ENCODE results near the gene SERPINI1.

The SERPINI1 gene

DNA sequence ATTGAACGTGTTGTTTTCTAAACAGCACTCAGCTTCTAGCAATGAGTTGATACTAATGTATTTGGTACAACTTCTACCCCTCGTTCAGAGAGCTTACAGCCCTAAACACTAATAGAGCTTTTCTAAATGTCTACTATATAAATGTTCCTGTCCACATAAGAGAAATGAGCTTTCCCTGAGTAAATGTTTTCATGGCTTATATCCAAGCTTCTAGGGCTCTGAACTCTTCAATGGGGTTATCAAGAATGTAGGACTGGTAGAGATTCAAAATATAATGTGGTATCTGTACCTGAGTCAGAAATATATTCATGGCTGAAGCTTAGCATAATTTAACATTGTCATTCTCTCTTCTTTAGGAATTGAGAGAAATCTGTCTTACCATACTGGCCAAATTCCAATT, 73.4 kb downstream of the SERPINI1 start:
- no CpG with 5 or more reads among the region's 2 CpGs for WGBS (ENCODE audit: extremely low coverage, insufficient coverage, insufficient read length)
- Histone ChIP-seq H3K79me2 (ENCODE audit: control insufficient read depth, insufficient read depth, low read length, poor library complexity) (no peaks in the 10 kb centered on the region), H3K4me2 (ENCODE audit: low read length) (no peak overlapping the region), H2BK12ac (ENCODE audit: low read length) (no peak overlapping the region), H3K36me3 (ENCODE audit: control insufficient read depth in 1 of 2, insufficient read depth in 2 of 2, low read length in 2 of 2) (no peaks in the 10 kb centered on the region), H4K8ac (ENCODE audit: low read depth, low read length) (no peak overlapping the region), H3K18ac (ENCODE audit: low read length) (no peak overlapping the region), H3K4ac (ENCODE audit: low read depth, low read length) (no peak overlapping the region), H3K79me1 (ENCODE audit: low read length) (no peaks in the 10 kb centered on the region), H3K9ac (ENCODE audit: low read length) (no peak overlapping the region), H3K4me3 (ENCODE audit: low read depth, low read length) (no peak overlapping the region), H3K27me3 (ENCODE audit: insufficient read depth, low read length) (no peaks in the 10 kb centered on the region), H3K23ac (ENCODE audit: low read length) (no peak overlapping the region), H3K9me3 (ENCODE audit: insufficient read depth, low read depth, low read length) (no peaks in the 10 kb centered on the region), H2AFZ (ENCODE audit: insufficient read depth, low read length, poor library complexity) (no peak overlapping the region), H4K12ac (ENCODE audit: low read depth, low read length) (no peak overlapping the region), H2BK5ac (ENCODE audit: low read depth, low read length, poor library complexity) (no peak overlapping the region), H3K4me1 (ENCODE audit: control insufficient read depth in 1 of 2, insufficient read depth in 2 of 2, low read length in 2 of 2) (peaks cover 0 to 2% of the 10 kb centered on the region in 2 experiments), H2AK5ac (ENCODE audit: low read length) (no peak overlapping the region), H4K91ac (ENCODE audit: low read depth, low read length) (no peak overlapping the region), H3K27ac (ENCODE audit: low read depth, low read length) (no peak overlapping the region), H2BK120ac (ENCODE audit: insufficient read depth, low read length, poor library complexity) (no peak overlapping the region), H3K14ac (ENCODE audit: low read length) (no peak overlapping the region)
- DNase-seq: no peak

DNA sequence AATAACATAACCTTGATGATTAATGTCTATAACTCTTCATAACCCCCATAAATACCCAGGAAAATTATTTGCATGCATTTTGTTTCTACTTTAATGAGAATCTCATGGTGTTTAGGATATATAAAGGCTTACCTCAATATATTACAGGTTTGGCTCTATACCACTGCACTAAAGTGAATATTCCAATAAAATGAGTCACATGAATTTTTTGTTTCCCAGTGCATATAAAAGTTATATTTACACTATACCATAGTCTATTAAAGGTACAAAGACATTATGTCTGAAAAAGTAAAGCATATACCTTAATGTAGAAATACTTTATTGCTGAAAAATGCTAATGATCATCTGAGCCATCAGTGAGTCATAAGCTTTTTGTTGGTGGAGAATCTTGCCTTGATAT, 74.7 kb downstream of the SERPINI1 start:
- no peak overlapping the region for H3K4ac ChIP-seq (ENCODE audit: low read depth, low read length)
- H4K91ac ChIP-seq (ENCODE audit: low read depth, low read length): no peak overlapping the region
- H3K79me2 ChIP-seq (ENCODE audit: control insufficient read depth, insufficient read depth, low read length, poor library complexity): no peaks in the 10 kb centered on the region
- no peak for DNase-seq
- no peak overlapping the region for H4K8ac ChIP-seq (ENCODE audit: low read depth, low read length)
- no peak overlapping the region for H3K4me3 ChIP-seq (ENCODE audit: low read depth, low read length)
- H3K4me1 ChIP-seq (ENCODE audit: control insufficient read depth in 1 of 2, insufficient read depth in 2 of 2, low read length in 2 of 2): peaks cover 0 to 2% of the 10 kb centered on the region in 2 experiments
- no peak overlapping the region for H2BK12ac ChIP-seq (ENCODE audit: low read length)
- no peaks in the 10 kb centered on the region for H3K9me3 ChIP-seq (ENCODE audit: insufficient read depth, low read depth, low read length)
- H3K14ac ChIP-seq (ENCODE audit: low read length): no peak overlapping the region
- no peak overlapping the region for H3K18ac ChIP-seq (ENCODE audit: low read length)
- no peak overlapping the region for H2AFZ ChIP-seq (ENCODE audit: insufficient read depth, low read length, poor library complexity)
- H3K9ac ChIP-seq (ENCODE audit: low read length): no peak overlapping the region
- H3K27ac ChIP-seq (ENCODE audit: low read depth, low read length): no peak overlapping the region
- no peak overlapping the region for H3K23ac ChIP-seq (ENCODE audit: low read length)
- no peak overlapping the region for H2BK5ac ChIP-seq (ENCODE audit: low read depth, low read length, poor library complexity)
- H4K12ac ChIP-seq (ENCODE audit: low read depth, low read length): no peak overlapping the region
- no peaks in the 10 kb centered on the region for H3K36me3 ChIP-seq (ENCODE audit: control insufficient read depth in 1 of 2, insufficient read depth in 2 of 2, low read length in 2 of 2)
- H2BK120ac ChIP-seq (ENCODE audit: insufficient read depth, low read length, poor library complexity): no peak overlapping the region
- H3K4me2 ChIP-seq (ENCODE audit: low read length): no peak overlapping the region
- no peaks in the 10 kb centered on the region for H3K79me1 ChIP-seq (ENCODE audit: low read length)
- H2AK5ac ChIP-seq (ENCODE audit: low read length): no peak overlapping the region
- H3K27me3 ChIP-seq (ENCODE audit: insufficient read depth, low read length): no peaks in the 10 kb centered on the region

DNA sequence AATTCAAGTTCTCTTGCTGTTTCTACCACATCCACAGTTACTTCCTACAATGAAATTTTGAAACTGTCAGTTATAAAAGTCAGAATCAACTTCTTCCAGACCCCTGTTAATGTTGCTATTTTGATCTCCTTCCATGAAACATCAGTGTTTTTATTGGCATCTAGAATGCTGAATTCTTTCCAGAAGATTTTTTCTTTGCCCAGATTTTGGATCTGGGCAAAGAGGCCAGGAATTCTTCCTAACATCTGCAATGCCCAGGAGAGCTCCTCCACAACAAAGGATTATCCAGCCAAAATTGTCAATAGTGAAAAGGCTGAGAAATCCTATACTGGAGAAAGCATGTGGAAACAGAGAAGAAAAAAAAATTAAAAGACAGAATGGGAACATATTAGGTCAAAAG, 75.5 kb downstream of the SERPINI1 start:
- H3K27me3 ChIP-seq (ENCODE audit: insufficient read depth, low read length): no peaks in the 10 kb centered on the region

DNA sequence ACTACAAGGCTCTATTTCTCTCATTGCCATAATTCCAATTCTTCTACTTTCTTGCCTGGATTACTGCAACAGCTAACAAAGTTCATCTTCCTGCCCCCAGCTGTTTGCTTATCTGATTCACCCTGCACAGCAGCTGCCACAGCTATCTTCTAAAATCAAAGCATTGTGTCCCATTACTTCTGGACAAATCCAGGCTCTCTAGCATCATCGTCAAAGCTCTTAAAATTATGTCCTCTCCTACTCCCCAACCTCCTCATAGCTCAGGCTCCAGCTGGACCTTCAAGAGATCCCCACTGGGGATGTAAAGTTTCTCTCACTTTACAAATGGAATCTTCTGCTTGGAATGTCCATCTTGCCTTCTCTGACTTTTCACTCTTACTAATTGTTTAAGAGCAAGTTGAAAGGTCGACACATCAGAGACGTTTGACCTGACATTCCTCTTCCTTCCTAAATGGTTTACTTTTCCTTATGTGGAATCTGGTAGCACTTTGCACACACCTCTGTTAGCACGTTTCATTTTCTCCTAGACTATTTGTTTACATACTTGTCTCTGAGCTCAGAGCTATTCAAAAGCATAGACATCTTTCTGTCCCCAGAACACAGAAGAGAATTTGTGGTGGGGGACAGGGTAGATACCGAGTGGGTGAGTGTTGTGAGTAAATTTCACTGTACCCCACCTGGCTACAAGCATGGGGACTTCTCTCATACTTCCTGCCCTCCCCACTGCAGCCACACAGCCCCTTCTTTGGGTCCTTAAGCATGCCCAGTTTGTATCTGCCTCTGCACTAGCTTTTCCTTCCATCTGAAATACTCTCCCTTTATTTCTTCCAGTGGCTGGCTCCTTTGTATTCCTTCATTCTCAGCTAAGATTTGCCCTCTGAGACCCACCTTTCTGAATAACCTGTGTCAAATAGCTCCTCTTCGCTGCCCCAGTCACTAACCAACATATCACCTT, 77.9 kb downstream of the SERPINI1 start:
- Histone ChIP-seq H3K23ac (ENCODE audit: low read length) (no peak overlapping the region), H3K27me3 (ENCODE audit: insufficient read depth, low read length) (no peaks in the 10 kb centered on the region), H2AFZ (ENCODE audit: insufficient read depth, low read length, poor library complexity) (no peak overlapping the region), H3K27ac (ENCODE audit: low read depth, low read length) (no peak overlapping the region), H3K36me3 (ENCODE audit: control insufficient read depth in 1 of 2, insufficient read depth in 2 of 2, low read length in 2 of 2) (no peaks in the 10 kb centered on the region), H2BK5ac (ENCODE audit: low read depth, low read length, poor library complexity) (no peak overlapping the region), H2AK5ac (ENCODE audit: low read length) (no peak overlapping the region), H2BK120ac (ENCODE audit: insufficient read depth, low read length, poor library complexity) (no peak overlapping the region), H3K18ac (ENCODE audit: low read length) (no peak overlapping the region), H2BK12ac (ENCODE audit: low read length) (no peak overlapping the region), H3K4me3 (ENCODE audit: low read depth, low read length) (no peak overlapping the region), H3K4me1 (ENCODE audit: control insufficient read depth in 1 of 2, insufficient read depth in 2 of 2, low read length in 2 of 2) (peaks cover 0 to 2% of the 10 kb centered on the region in 2 experiments), H3K14ac (ENCODE audit: low read length) (no peak overlapping the region), H3K4me2 (ENCODE audit: low read length) (no peak overlapping the region), H3K79me2 (ENCODE audit: control insufficient read depth, insufficient read depth, low read length, poor library complexity) (no peaks in the 10 kb centered on the region), H4K8ac (ENCODE audit: low read depth, low read length) (no peak overlapping the region), H4K91ac (ENCODE audit: low read depth, low read length) (no peak overlapping the region), H3K9ac (ENCODE audit: low read length) (no peak overlapping the region), H3K9me3 (ENCODE audit: insufficient read depth, low read depth, low read length) (no peaks in the 10 kb centered on the region), H4K12ac (ENCODE audit: low read depth, low read length) (no peak overlapping the region), H3K79me1 (ENCODE audit: low read length) (no peaks in the 10 kb centered on the region), H3K4ac (ENCODE audit: low read depth, low read length) (no peak overlapping the region)
- no CpG with 5 or more reads among the region's 6 CpGs for WGBS (ENCODE audit: extremely low coverage, insufficient coverage, insufficient read length)
- peak; percentile 42 to 72 for DNase-seq

More for the DNA sequence above, 75.5 kb downstream of the SERPINI1 start:
- H3K9ac ChIP-seq (ENCODE audit: low read length): no peak overlapping the region
- H3K79me1 ChIP-seq (ENCODE audit: low read length): no peaks in the 10 kb centered on the region
- no peak overlapping the region for H3K4me2 ChIP-seq (ENCODE audit: low read length)
- H4K8ac ChIP-seq (ENCODE audit: low read depth, low read length): no peak overlapping the region
- H3K18ac ChIP-seq (ENCODE audit: low read length): no peak overlapping the region
- no peak overlapping the region for H2BK120ac ChIP-seq (ENCODE audit: insufficient read depth, low read length, poor library complexity)
- no peak overlapping the region for H2AK5ac ChIP-seq (ENCODE audit: low read length)
- H3K4me1 ChIP-seq (ENCODE audit: control insufficient read depth in 1 of 2, insufficient read depth in 2 of 2, low read length in 2 of 2): peaks cover 0 to 2% of the 10 kb centered on the region in 2 experiments
- no peak overlapping the region for H3K14ac ChIP-seq (ENCODE audit: low read length)
- H3K36me3 ChIP-seq (ENCODE audit: control insufficient read depth in 1 of 2, insufficient read depth in 2 of 2, low read length in 2 of 2): no peaks in the 10 kb centered on the region
- no peak overlapping the region for H2AFZ ChIP-seq (ENCODE audit: insufficient read depth, low read length, poor library complexity)
- H3K4me3 ChIP-seq (ENCODE audit: low read depth, low read length): no peak overlapping the region
- no peaks in the 10 kb centered on the region for H3K79me2 ChIP-seq (ENCODE audit: control insufficient read depth, insufficient read depth, low read length, poor library complexity)
- H2BK5ac ChIP-seq (ENCODE audit: low read depth, low read length, poor library complexity): no peak overlapping the region
- no peak for DNase-seq
- no peak overlapping the region for H4K12ac ChIP-seq (ENCODE audit: low read depth, low read length)
- H4K91ac ChIP-seq (ENCODE audit: low read depth, low read length): no peak overlapping the region
- H3K9me3 ChIP-seq (ENCODE audit: insufficient read depth, low read depth, low read length): no peaks in the 10 kb centered on the region
- no peak overlapping the region for H3K4ac ChIP-seq (ENCODE audit: low read depth, low read length)
- no peak overlapping the region for H3K23ac ChIP-seq (ENCODE audit: low read length)
- H3K27ac ChIP-seq (ENCODE audit: low read depth, low read length): no peak overlapping the region
- H2BK12ac ChIP-seq (ENCODE audit: low read length): no peak overlapping the region

Data from trophoblast cell (in vitro differentiated cells and primary cell).